AML-193 (cell line): Measurements from ENCODE around the gene RCAN3.
"Not testable (repeated sequence)": the region's sequence is repeated elsewhere in the genome, so short reads cannot be mapped to it uniquely, and the experiment has no call there.

Experiments used
- DNase-seq, 2 experiments: peaks; one replicate each; lab custom pipeline; 2025; lab: John Stamatoyannopoulos, UW

RCAN3 gene

GRCh38 chr1:24502709-24503058 lies at the start of gene RCAN3:
TSS of gene RCAN3 (plus strand) at chr1:24502836. CDS start at chr1:24514373, 11,537 bp downstream.
- peak; percentile 84 to 85 for DNase-seq

GRCh38 chr1:24452922-24453485 lies 49.6 kb upstream of the RCAN3 start:
- DNase-seq = no peak

- no peak for DNase-seq
Measured at GRCh38 chr1:24454673-24455072, 48.0 kb upstream of the RCAN3 start.

GRCh38 chr1:24455272-24455671 lies 47.4 kb upstream of the RCAN3 start:
- DNase-seq = no peak

GRCh38 chr1:24457866-24458265 lies 44.8 kb upstream of the RCAN3 start:
- DNase-seq = no peak

GRCh38 chr1:24459551-24460266 lies 42.9 kb upstream of the RCAN3 start:
- no peak for DNase-seq

- not testable (repeated sequence) for DNase-seq
Measured at GRCh38 chr1:24462128-24462527, 40.5 kb upstream of the RCAN3 start.

GRCh38 chr1:24463776-24464735 lies 38.6 kb upstream of the RCAN3 start:
- no peak for DNase-seq

- no peak for DNase-seq
Measured at GRCh38 chr1:24465099-24465498, 37.5 kb upstream of the RCAN3 start.

- DNase-seq = no peak
Measured at GRCh38 chr1:24465638-24466037, 37.0 kb upstream of the RCAN3 start.

- no peak for DNase-seq
Measured at GRCh38 chr1:24468685-24469316, 33.8 kb upstream of the RCAN3 start.

GRCh38 chr1:24470592-24470991 lies 32.0 kb upstream of the RCAN3 start:
- DNase-seq = no peak

- DNase-seq = no peak
Measured at GRCh38 chr1:24472527-24473251, 29.9 kb upstream of the RCAN3 start.

GRCh38 chr1:24474193-24474592 lies 28.4 kb upstream of the RCAN3 start:
- no peak for DNase-seq

- no peak for DNase-seq
Measured at GRCh38 chr1:24475700-24476099, 26.9 kb upstream of the RCAN3 start.

- no peak for DNase-seq
Measured at GRCh38 chr1:24476571-24476970, 26.1 kb upstream of the RCAN3 start.

GRCh38 chr1:24477309-24477708 lies 25.3 kb upstream of the RCAN3 start:
- DNase-seq = no peak

- DNase-seq = peak; percentile 39 to 62
Measured at GRCh38 chr1:24481101-24481500, 21.5 kb upstream of the RCAN3 start.

GRCh38 chr1:24481843-24482610 lies 20.6 kb upstream of the RCAN3 start:
- peak in 1 of 2 experiments; percentile 2 for DNase-seq

GRCh38 chr1:24483441-24483840 lies 19.2 kb upstream of the RCAN3 start:
- DNase-seq = no peak

- no peak for DNase-seq
Measured at GRCh38 chr1:24484199-24484598, 18.4 kb upstream of the RCAN3 start.
